HL-60/S4 treated with phorbol 12-myristate 13-acetate at 8.2 ng/mL for 4 days and 3 days (cell line): Measurements from ENCODE around the gene MTMR3.

Experiments
- in situ Hi-C: fragments of 300-500 bp; cut with MboI; formaldehyde crosslinking; loops from 2 replicates; pipeline ENCODE4 v1.15.0; 2022; ENCODE audit warnings: low sequenced_read_pairs

Gene MTMR3

GRCh38 chr22:29998627-29999384 is 115.8 kb downstream of the MTMR3 start:
- in situ Hi-C loops, result no loop called here

DNA sequence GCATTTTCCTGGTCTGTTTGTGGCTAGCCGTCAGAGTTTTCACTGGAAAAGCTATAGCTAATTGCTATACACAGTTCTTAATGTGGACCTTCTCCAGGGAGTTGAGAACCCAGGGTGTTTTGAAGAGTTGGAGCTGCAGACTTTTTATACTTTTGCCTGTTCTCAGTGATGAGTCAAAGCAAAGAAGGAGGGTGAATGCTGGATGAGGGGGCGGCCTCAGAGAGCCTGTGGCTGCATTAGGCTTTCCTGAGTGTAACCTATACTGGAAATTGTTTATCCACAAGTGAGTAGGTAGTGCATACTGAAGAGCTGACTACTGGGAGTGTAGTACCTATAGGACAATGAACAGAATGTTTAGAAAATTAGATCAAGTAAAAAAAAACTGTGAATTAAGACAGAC is 117.6 kb downstream of the MTMR3 start:
- in situ Hi-C loops, result no loop called here

DNA sequence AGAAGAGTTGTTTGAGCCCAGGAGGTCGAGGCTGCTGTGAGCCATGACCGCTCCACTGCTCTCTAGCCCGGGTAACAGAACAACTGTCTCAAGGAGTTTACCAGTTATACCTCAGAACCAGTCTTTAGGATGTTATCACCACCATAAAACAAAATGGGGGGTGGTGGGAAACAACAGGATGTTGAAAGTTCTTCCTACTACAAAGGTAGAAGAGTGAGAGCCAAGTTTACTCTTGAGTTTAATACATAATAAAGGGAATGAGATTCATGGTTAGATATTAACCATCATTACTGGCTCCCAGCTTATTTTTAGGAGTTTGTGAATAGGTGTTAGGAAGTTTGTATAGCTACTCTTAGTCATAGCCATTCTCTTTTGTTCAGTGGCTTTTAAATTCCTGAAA is 118.5 kb downstream of the MTMR3 start:
- in situ Hi-C loops, result no loop called here

GRCh38 chr22:30002861-30003486 is 120.0 kb downstream of the MTMR3 start:
- in situ Hi-C loops, result no loop called here

GRCh38 chr22:30004101-30004500 is 121.1 kb downstream of the MTMR3 start:
- in situ Hi-C loops, result no loop called here

GRCh38 chr22:30004694-30005093 is 121.7 kb downstream of the MTMR3 start:
- in situ Hi-C loops, result no loop called here

GRCh38 chr22:30005213-30005857 is 122.4 kb downstream of the MTMR3 start:
- in situ Hi-C loops, result no loop called here

- in situ Hi-C loops, result no loop called here
Measured at GRCh38 chr22:30007361-30007760, 124.4 kb downstream of the MTMR3 start.

GRCh38 chr22:30008401-30008800 is 125.4 kb downstream of the MTMR3 start:
- in situ Hi-C loops, result no loop called here

DNA sequence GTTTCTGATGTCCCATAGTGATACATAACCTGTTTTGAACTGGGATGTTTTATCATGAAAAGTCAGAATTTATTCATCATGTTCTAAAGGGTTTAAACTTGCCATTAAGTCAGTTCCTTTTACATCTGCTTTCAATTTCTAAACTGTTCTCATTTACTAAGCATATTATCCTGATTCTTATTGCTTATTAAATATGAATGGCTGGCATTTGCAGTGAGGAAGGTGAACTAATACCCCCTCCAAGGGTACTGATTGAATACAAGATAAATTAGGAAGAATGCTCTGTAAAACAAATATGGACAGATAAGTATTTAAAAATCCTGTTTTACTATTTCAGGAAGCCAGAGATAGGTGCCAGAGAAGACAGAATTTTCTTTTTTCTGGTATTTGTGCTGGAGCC is 126.5 kb downstream of the MTMR3 start:
- in situ Hi-C loops, result no loop called here

- in situ Hi-C loops, result no loop called here
Measured at GRCh38 chr22:30010789-30011405, 127.9 kb downstream of the MTMR3 start.

DNA sequence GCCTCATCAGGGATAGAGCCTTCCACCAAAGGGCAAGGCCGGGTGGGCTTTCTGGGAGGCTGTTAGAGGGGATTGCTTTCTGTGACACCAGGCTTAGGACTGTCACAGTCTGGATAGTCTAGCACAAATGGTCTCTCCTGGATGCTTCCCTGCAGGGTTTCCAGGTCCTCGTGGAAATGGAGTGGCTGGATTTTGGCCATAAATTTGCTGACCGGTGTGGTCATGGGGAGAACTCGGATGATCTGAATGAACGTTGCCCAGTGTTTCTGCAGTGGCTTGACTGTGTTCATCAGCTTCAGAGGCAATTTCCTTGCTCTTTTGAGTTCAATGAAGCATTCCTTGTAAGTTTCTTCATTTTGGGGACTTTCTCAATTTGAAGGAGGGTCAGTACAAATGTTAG is 130.2 kb downstream of the MTMR3 start:
- in situ Hi-C loops, result no loop called here

GRCh38 chr22:30014244-30014643 is 131.3 kb downstream of the MTMR3 start:
- in situ Hi-C loops, result no loop called here

DNA sequence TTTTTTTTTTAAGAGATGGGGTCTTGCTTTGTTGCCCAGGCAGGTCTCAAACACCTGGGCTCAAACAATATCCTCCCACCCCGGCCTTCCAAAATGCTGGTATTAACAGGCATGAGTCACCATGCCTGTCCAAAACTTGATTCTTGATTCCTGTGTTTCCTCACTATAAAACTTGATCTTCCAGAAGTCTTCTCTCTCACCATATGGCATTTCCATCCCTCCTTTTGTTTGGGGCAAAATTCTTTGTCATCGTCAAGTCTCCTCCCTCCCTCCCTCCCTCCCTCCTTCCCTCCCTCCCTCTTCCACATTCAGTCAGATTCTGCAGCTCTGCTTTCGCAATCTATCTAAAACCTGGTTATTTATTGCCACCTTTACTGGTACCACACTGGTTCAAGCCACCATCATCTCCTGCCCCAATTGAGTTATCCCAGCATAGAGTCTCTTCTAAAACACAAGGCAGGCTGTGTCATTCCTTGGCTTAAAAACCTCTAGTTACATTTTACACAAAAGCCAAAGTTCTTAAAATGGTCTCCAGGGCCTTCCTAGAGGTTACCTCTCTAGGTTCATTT is 132.3 kb downstream of the MTMR3 start:
- in situ Hi-C loops, result no loop called here

GRCh38 chr22:30015846-30016245 is 132.9 kb downstream of the MTMR3 start:
- in situ Hi-C loops, result no loop called here

- in situ Hi-C loops, result no loop called here
Measured at GRCh38 chr22:30016596-30016995, 133.6 kb downstream of the MTMR3 start.

- in situ Hi-C loops, result no loop called here
Measured at GRCh38 chr22:30017375-30018223, 134.6 kb downstream of the MTMR3 start.

- in situ Hi-C loops, result no loop called here
Measured at GRCh38 chr22:30020511-30020910, 137.5 kb downstream of the MTMR3 start.

DNA sequence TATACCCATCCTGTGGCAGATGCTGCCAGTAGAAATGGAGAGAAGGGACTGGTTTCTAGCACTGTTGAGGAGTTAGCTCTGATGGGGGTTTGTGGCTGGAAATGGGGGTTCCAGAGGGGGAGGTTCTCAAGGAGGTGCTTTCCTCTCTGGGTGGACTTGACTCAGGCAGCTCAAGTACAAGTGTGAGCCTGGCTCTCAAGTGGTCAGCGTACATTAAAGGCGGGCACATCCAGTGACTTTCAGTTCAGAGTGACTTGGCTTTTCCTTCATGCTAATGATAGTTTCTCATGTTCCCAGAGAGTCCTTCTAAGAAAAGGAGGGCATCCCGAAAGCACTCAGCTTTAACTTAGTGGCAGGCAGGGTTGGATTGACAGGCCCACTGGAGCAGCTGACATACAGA is 138.4 kb downstream of the MTMR3 start:
- in situ Hi-C loops, result no loop called here

- in situ Hi-C loops, result no loop called here
Measured at GRCh38 chr22:30021881-30022619, 139.1 kb downstream of the MTMR3 start.
